Measurements from ENCODE around the gene ARHGAP22.

ARHGAP22 gene

GRCh38 chr10:48542471-48543181, 62.2 kb downstream of the ARHGAP22 start:
- DNase-seq, result no peak
- Histone ChIP-seq H3K4me1 (ENCODE audit: low read length) (no peaks in the 10 kb centered on the region), H3K9ac (ENCODE audit: low read length) (no peak overlapping the region), H3K9me3 (replicated peaks; ENCODE audit: insufficient read depth, low read length) (no peaks in the 10 kb centered on the region), H3K36me3 (replicated peaks; ENCODE audit: insufficient read depth, low read length) (no peaks in the 10 kb centered on the region), H3K79me2 (ENCODE audit: low read length) (no peaks in the 10 kb centered on the region), H3K27me3 (replicated peaks; ENCODE audit: insufficient read depth, low read length) (no peaks in the 10 kb centered on the region), H4K20me1 (ENCODE audit: insufficient read depth, low read length) (no peaks in the 10 kb centered on the region), H3F3A (ENCODE audit: insufficient read depth, low read length) (no peaks in the 10 kb centered on the region), H3K4me2 (ENCODE audit: low read depth, low read length) (no peak overlapping the region), H2AFZ (ENCODE audit: low read length) (no peak overlapping the region), H3K9me2 (replicated peaks; ENCODE audit: insufficient read depth, low read length) (no peaks in the 10 kb centered on the region), H3K4me3 (ENCODE audit: low read length) (no peak overlapping the region), H3K27ac (ENCODE audit: low read length) (no peak overlapping the region)
- no peak for TF ChIP-seq EZH2 (optimal IDR thresholded peaks at IDR 0.05; ENCODE audit: low read depth, low read length)
- TF ChIP-seq EZH2phosphoT487 (IDR thresholded peaks at IDR 0.05; ENCODE audit: low read length), result no peak
- TF ChIP-seq, protein P1, sequence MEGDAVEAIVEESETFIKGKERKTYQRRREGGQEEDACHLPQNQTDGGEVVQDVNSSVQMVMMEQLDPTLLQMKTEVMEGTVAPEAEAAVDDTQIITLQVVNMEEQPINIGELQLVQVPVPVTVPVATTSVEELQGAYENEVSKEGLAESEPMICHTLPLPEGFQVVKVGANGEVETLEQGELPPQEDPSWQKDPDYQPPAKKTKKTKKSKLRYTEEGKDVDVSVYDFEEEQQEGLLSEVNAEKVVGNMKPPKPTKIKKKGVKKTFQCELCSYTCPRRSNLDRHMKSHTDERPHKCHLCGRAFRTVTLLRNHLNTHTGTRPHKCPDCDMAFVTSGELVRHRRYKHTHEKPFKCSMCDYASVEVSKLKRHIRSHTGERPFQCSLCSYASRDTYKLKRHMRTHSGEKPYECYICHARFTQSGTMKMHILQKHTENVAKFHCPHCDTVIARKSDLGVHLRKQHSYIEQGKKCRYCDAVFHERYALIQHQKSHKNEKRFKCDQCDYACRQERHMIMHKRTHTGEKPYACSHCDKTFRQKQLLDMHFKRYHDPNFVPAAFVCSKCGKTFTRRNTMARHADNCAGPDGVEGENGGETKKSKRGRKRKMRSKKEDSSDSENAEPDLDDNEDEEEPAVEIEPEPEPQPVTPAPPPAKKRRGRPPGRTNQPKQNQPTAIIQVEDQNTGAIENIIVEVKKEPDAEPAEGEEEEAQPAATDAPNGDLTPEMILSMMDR (IDR thresholded peaks at IDR 0.05; ENCODE audit: low read length), result no peak

- H3K27me3 ChIP-seq (replicated peaks; ENCODE audit: insufficient read depth, low read length), result no peaks in the 10 kb centered on the region
- no peak overlapping the region for H3K27ac ChIP-seq (ENCODE audit: low read length)
- no peak overlapping the region for H3K9ac ChIP-seq (ENCODE audit: low read length)
- no peak for DNase-seq
- no peak overlapping the region for H3K4me2 ChIP-seq (ENCODE audit: low read depth, low read length)
- H3K9me3 ChIP-seq (replicated peaks; ENCODE audit: insufficient read depth, low read length), result no peaks in the 10 kb centered on the region
- no peaks in the 10 kb centered on the region for H3K36me3 ChIP-seq (replicated peaks; ENCODE audit: insufficient read depth, low read length)
- no peaks in the 10 kb centered on the region for H3F3A ChIP-seq (ENCODE audit: insufficient read depth, low read length)
- no peak overlapping the region for H2AFZ ChIP-seq (ENCODE audit: low read length)
- H3K79me2 ChIP-seq (ENCODE audit: low read length), result no peaks in the 10 kb centered on the region
- no peak overlapping the region for H3K4me3 ChIP-seq (ENCODE audit: low read length)
- no peak for TF ChIP-seq EZH2phosphoT487 (IDR thresholded peaks at IDR 0.05; ENCODE audit: low read length)
- no peak for TF ChIP-seq EZH2 (optimal IDR thresholded peaks at IDR 0.05; ENCODE audit: low read depth, low read length)
- TF ChIP-seq, protein P1 (IDR thresholded peaks at IDR 0.05; ENCODE audit: low read length), result no peak
- H4K20me1 ChIP-seq (ENCODE audit: insufficient read depth, low read length), result no peaks in the 10 kb centered on the region
- no peaks in the 10 kb centered on the region for H3K4me1 ChIP-seq (ENCODE audit: low read length)
- H3K9me2 ChIP-seq (replicated peaks; ENCODE audit: insufficient read depth, low read length), result no peaks in the 10 kb centered on the region
These were observed 63.6 kb downstream of the ARHGAP22 start for GRCh38 chr10:48541144-48541795.

DNA sequence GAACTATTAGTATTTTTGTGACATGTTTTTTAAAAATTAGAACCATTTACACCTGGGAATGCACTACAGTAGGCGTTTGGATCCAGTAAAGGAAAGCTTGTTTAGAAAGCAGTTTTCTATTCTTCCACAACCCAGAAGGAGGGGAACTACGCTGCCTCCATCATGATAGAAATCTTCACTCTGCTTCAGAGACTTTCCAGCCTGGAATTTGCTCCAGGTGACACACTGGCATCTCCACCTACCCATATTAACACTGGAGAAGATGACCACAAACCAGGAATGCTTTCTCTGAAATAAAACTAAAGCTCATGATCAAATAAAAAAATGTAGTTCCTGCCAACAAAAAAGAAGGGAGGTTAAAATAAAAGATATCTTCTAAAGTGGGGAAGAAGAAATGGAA, 66.3 kb downstream of the ARHGAP22 start:
- H3K4me1 ChIP-seq (ENCODE audit: low read length), result peaks cover 12% of the 10 kb centered on the region
- TF ChIP-seq EZH2 (optimal IDR thresholded peaks at IDR 0.05; ENCODE audit: low read depth, low read length), result no peak
- no peak for TF ChIP-seq EZH2phosphoT487 (IDR thresholded peaks at IDR 0.05; ENCODE audit: low read length)
- TF ChIP-seq, protein P1 (IDR thresholded peaks at IDR 0.05; ENCODE audit: low read length), result no peak
- H3K27me3 ChIP-seq (replicated peaks; ENCODE audit: insufficient read depth, low read length), result no peaks in the 10 kb centered on the region
- H2AFZ ChIP-seq (ENCODE audit: low read length), result no peak overlapping the region
- no peaks in the 10 kb centered on the region for H3K9me3 ChIP-seq (replicated peaks; ENCODE audit: insufficient read depth, low read length)
- H3K4me3 ChIP-seq (ENCODE audit: low read length), result no peak overlapping the region
- H3K27ac ChIP-seq (ENCODE audit: low read length), result no peak overlapping the region
- H3K9ac ChIP-seq (ENCODE audit: low read length), result no peak overlapping the region
- no peaks in the 10 kb centered on the region for H3K79me2 ChIP-seq (ENCODE audit: low read length)
- H4K20me1 ChIP-seq (ENCODE audit: insufficient read depth, low read length), result no peaks in the 10 kb centered on the region
- H3K9me2 ChIP-seq (replicated peaks; ENCODE audit: insufficient read depth, low read length), result no peaks in the 10 kb centered on the region
- no peaks in the 10 kb centered on the region for H3K36me3 ChIP-seq (replicated peaks; ENCODE audit: insufficient read depth, low read length)
- no peak for DNase-seq
- no peak overlapping the region for H3K4me2 ChIP-seq (ENCODE audit: low read depth, low read length)
- no peaks in the 10 kb centered on the region for H3F3A ChIP-seq (ENCODE audit: insufficient read depth, low read length)

Data from MM.1S (cell line).